HUES48 (cell line): ENCODE measurements around the gene ANO3.
A peak's percentile ranks its signal among the peaks of the same experiment; 100 is the strongest.
"Not testable (repeated sequence)": the region's sequence is repeated elsewhere in the genome, so short reads cannot be mapped to it uniquely, and the experiment has no call there.

Experiments used
- H3K27ac ChIP-seq: one replicate; pipeline ENCODE4 v1.7.0; 2013; ENCODE audit warnings: low read depth, low read length, inconsistent platforms
- H3K27me3 ChIP-seq: 2 replicates; pipeline ENCODE4 v1.6.1; 2013; ENCODE audit warnings: mild to moderate bottlenecking, low read length; ENCODE audit not compliant: control insufficient read depth, insufficient read depth
- H3K36me3 ChIP-seq: 2 replicates; pipeline ENCODE4 v1.6.1; 2013; ENCODE audit warnings: low read length; ENCODE audit not compliant: control insufficient read depth, insufficient read depth
- H3K4me1 ChIP-seq: 2 replicates; pipeline ENCODE4 v1.6.1; 2013; ENCODE audit warnings: mild to moderate bottlenecking, low read length; ENCODE audit not compliant: control insufficient read depth, insufficient read depth
- H3K4me3 ChIP-seq: 2 replicates; pipeline ENCODE4 v1.5.1; 2013; ENCODE audit warnings: mild to moderate bottlenecking, low read depth, low read length
- H3K9ac ChIP-seq: 2 replicates; pipeline ENCODE4 v1.6.1; 2013; ENCODE audit warnings: mild to moderate bottlenecking, low read depth, low read length, moderate library complexity
- H3K9me3 ChIP-seq: 2 replicates; pipeline ENCODE4 v1.6.1; 2013; ENCODE audit warnings: low read length; ENCODE audit not compliant: control insufficient read depth, insufficient read depth

The ANO3 gene

DNA sequence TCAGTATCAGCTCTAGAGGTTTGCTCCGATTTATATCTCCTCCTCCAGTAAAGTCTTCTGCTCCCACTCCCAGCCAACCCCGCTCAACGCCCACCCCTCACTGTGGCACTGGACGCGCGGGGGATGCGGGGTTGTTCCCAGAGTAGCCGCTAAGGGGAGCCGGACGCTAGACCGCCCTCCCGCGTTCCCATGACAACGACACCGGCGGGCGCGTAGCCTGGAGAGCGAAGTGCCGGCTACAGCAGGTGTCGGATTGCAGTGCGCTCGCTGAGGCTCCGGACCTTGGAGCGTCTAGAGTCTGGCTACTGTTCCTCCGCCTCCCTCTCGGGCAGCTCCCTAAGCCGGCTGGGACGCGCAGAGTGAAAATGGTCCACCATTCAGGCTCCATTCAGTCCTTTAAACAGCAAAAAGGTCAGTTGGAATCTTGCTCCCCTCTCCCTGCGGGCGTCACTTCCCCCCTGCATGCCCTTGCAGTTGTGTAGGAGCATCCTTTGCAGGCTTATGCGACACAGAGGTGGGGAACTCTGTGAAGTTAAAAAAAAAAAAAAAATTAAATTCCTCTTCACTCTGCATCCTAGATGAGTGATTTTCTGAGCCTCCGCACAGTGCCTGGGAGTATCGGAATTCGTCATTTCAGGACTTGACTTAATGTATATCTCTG, at the start of gene ANO3:
Gene ANO3, plus strand, starts transcription at position 220 of the 661 bp plus-strand sequence. Its CDS starts 146 bp downstream, at position 366.
- Histone ChIP-seq H3K9ac (no peak within 1 kb of the TSS), H3K36me3 (no peaks in the 10 kb centered on the region), H3K9me3 (no peaks in the 10 kb centered on the region), H3K4me3 (peak within 1 kb of the TSS; percentile 63), H3K4me1 (peaks cover 24% of the 10 kb centered on the region), H3K27me3 (no peaks in the 10 kb centered on the region; the same call in 1 of the 2 replicates), H3K27ac (peak within 1 kb of the TSS; percentile 62)

DNA sequence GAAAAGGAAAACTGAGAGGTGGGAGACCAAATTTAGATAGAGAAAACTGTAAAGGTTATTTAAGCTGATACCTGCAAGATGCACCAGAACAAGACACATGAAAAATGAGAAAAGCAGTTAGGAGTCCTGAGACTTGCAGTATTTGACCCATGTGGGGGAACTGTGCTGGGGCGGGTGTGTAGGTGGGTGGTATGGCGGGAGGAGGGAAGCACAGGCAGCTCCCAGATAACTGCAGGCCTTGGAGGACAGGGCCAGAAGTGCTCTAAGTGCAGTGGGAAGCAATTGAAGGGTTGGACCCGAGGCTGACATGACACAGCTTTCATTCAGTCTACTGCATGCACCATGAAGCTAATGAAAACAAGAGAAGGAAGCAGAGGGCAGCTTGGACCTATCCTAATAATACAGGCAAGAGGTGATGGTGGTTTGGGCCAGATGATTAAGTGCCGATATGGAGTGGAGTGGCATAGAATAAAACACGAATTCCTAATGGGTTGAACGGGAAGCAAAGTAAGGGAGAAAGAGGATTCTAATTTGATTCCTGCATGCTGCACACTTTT, 48.0 kb upstream of the ANO3 start:
- Histone ChIP-seq H3K27ac (no peak overlapping the region), H3K9ac (peak overlapping the region; percentile 41; the same call in 1 of the 2 replicates), H3K4me1 (peaks cover 4% of the 10 kb centered on the region; the same call in 1 of the 2 replicates), H3K4me3 (peak overlapping the region; percentile 93), H3K9me3 (no peaks in the 10 kb centered on the region), H3K27me3 (no peaks in the 10 kb centered on the region; the same call in 1 of the 2 replicates), H3K36me3 (no peaks in the 10 kb centered on the region)

DNA sequence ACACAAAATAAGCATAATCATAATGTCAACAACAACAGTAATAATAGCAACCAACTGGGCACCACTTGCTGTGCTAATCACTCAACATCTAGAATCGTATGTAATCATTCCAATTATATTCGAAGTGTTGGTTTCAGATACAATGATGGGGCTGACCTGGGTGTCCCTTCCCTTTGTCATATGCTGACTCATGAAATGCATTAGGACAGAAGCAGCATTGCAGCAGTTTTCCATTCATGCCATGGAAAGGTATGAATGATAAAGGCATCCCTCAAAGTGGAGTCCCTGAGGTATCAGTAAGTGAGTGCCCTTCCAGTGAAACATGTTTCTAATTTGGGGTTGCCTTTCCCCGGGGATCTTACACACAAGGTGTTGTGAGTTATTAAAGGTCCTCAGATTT, 46.3 kb upstream of the ANO3 start:
- no peak overlapping the region for H3K4me3 ChIP-seq
- peaks cover 4% of the 10 kb centered on the region; the same call in 1 of the 2 replicates for H3K4me1 ChIP-seq
- no peaks in the 10 kb centered on the region for H3K9me3 ChIP-seq
- H3K36me3 ChIP-seq: no peaks in the 10 kb centered on the region
- no peak overlapping the region for H3K9ac ChIP-seq
- H3K27ac ChIP-seq: peak overlapping the region; percentile 30
- H3K27me3 ChIP-seq: no peaks in the 10 kb centered on the region; the same call in 1 of the 2 replicates

DNA sequence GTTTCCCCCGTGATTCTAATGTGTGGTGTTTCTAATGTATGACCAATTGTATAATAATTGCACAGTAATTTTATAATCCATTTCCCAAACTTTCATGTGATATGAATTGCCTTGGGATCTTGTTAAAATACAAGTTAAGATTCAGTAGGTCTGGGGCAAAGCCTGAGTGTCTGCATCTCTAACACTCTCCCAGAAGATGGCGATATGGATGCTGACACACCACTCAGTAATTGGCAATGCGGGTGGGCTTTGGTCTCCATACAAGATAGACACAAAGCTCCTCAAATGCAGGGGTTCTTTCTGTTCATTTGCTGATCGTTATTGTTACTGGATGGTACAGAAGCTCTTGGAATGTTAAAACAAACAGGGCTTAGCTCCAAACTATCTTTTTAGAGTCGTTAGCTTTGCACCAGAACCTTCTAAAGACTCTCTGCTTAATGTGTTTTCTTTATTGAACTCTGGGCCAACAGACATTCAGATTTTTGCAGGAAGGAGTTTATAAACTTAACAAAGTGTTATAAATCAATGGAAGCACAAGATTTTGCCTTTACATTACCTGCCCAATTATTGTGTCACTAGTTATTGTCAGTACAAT, 45.4 kb upstream of the ANO3 start:
- Histone ChIP-seq H3K9ac (no peak overlapping the region), H3K27me3 (no peaks in the 10 kb centered on the region; the same call in 1 of the 2 replicates), H3K4me3 (no peak overlapping the region), H3K9me3 (no peaks in the 10 kb centered on the region), H3K4me1 (peaks cover 4% of the 10 kb centered on the region; the same call in 1 of the 2 replicates), H3K36me3 (no peaks in the 10 kb centered on the region), H3K27ac (no peak overlapping the region)

DNA sequence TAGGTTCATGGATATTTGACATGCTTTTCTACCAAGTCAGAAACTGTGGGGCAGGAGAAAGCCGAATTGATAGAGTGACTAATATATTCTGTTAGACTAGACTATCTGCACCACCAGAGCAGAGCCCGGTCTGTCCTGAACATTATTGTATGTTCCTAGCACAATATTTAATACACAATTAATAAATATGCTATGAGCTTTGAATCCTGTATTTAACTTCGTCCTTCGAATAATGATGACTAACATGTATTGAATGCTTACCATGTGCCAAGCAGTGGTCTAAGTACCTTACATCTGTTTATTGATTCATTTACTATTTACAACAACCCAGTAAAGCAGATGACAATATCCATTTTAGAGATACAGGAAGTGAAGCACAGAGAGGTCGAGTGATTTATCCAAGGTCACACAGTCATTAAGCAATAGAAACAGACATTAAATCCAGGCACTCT, 44.8 kb upstream of the ANO3 start:
- Histone ChIP-seq H3K4me1 (peaks cover 4% of the 10 kb centered on the region; the same call in 1 of the 2 replicates), H3K9me3 (no peaks in the 10 kb centered on the region), H3K9ac (no peak overlapping the region), H3K27me3 (no peaks in the 10 kb centered on the region; the same call in 1 of the 2 replicates), H3K4me3 (no peak overlapping the region), H3K27ac (no peak overlapping the region), H3K36me3 (no peaks in the 10 kb centered on the region)

DNA sequence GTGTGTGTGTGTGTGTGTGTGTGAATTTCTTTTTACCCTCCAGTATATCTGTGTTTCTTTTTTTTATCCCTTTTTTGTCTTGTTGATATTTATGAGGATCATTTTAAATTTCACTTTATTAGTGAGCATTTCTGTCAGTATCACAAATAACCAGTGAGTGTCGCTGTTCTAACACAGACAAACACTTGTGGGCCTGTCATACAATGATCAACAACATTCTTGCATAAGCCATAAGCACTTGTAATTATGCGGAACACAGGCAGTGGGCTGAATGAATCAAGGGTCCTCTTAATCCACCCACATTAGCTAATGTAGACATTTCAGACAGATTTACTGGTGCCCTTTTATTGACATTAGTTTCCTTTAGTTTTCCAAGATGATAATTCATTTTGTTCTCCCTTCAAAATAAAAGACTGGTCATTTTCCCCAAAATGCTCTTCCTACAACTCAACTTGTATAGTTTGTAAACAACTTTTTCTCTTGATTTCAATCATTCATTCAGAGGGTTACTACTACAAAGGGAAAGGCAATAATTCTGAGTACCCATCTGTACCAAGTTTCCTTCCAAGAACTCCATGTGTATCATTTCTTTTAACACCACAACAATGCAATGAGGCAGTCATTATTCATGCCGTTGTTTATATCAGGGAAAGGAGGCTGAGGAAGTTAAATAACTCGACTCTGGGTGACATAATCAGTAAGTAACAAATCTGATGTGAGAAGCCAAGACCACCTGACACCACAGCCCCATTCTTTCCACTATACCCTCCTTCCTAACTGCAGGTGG, 34.5 kb upstream of the ANO3 start:
- Histone ChIP-seq H3K4me3 (no peak overlapping the region), H3K9me3 (no peaks in the 10 kb centered on the region), H3K27ac (no peak overlapping the region), H3K9ac (no peak overlapping the region), H3K4me1 (0 out of 2 replicates have a peak, but pooled peaks cover 7% of the 10 kb centered on the region), H3K27me3 (no peaks in the 10 kb centered on the region), H3K36me3 (no peaks in the 10 kb centered on the region)

DNA sequence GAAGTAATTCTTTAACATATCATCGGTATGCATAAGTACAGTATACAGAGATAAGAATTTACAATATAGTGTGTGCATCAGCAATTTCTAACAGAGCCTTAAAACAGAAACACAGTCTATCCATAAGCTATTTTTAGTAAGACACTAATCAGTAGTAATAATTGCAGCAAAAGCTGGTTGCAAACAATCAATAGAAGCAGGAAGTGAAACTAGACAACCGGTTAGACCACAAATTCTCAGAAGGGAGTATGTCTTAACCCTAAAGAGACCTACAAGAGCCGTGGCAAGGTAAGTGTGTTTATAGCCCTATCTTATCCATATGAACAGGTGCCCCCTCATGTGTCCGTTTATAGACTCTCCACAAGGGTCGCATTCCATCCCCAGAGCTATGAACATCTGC, 15.6 kb upstream of the ANO3 start:
- not testable (repeated sequence) for H3K9ac ChIP-seq, H3K9me3 ChIP-seq, H3K36me3 ChIP-seq, H3K4me3 ChIP-seq, H3K4me1 ChIP-seq, H3K27me3 ChIP-seq, H3K27ac ChIP-seq

DNA sequence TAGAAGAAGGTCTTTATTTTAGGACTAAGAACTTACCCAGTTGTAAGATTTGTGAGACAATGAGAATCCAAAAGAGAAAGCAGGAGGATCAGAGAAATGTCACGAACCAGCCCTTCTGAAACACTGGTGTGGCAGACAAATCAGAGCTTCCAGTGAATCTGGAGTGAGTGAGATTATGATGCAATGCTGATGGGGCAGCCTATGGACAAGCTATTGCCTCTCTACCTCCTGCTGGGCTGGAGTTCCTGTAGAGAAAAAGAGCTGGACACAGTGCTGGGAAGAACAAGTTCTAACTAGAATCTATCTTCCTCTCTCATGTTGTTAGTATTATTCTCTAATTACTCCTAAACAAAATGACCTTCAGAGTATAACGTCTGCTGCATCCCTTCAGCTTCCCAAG, 12.0 kb upstream of the ANO3 start:
- Histone ChIP-seq H3K4me1 (peaks cover 6% of the 10 kb centered on the region; the same call in 1 of the 2 replicates), H3K4me3 (no peak overlapping the region), H3K9me3 (no peaks in the 10 kb centered on the region), H3K27ac (no peak overlapping the region), H3K36me3 (no peaks in the 10 kb centered on the region), H3K27me3 (no peaks in the 10 kb centered on the region), H3K9ac (no peak overlapping the region)

DNA sequence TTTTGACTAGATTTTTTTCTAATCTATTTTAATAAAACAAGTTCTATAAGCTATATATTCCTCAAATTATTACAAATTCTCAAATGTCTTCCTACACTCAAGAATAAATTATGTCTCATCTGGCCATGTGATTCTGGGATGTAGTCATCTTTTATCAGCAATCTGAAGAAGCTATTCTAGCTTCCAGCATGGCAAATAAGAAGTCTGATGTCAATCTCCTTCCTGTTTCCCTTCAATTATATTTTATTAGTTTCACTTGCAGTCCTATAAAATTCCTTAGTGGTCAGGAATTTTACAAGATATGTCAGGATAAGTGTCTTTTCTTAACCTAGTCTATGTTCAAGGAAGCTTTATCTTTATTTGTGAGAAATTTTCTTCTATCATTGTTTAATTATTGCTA, 10.4 kb upstream of the ANO3 start:
- peaks cover 6% of the 10 kb centered on the region; the same call in 1 of the 2 replicates for H3K4me1 ChIP-seq
- no peak overlapping the region for H3K4me3 ChIP-seq
- no peak overlapping the region for H3K27ac ChIP-seq
- H3K9me3 ChIP-seq: no peaks in the 10 kb centered on the region
- H3K9ac ChIP-seq: no peak overlapping the region
- no peaks in the 10 kb centered on the region for H3K36me3 ChIP-seq
- H3K27me3 ChIP-seq: no peaks in the 10 kb centered on the region

DNA sequence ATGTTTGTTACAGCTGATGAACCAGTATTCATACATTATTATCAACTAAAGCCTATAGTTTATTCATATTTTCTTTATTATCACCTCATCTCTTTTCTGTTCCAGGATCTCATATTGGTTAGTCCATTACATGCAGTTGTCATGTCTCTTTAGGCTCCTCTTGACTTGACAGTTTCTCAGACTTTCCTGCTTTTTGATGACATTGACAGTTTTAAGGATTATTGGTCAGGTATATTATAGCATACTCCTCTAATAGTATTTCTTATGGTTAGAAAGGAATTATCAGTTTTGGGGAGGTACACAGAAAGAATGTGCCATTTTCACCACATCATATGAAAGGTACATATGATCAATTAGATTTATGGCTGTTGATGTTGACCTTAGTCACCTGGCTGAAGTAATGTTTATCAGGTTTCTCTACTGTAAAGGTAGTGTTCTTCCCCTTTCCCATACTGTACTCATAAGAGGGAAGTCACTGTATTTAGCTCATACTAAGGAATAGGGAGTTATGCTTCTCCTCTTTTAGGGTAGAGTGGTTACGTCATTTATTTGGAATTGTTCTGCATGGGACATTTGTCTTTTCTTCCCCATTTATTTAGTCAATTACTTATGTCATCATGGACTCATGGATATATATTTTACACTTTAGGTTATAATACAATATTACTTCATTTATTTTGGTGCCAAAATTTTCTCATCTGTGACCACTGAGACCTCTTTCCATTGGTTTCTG, 9.4 kb upstream of the ANO3 start:
- no peak overlapping the region for H3K27ac ChIP-seq
- no peaks in the 10 kb centered on the region for H3K27me3 ChIP-seq
- no peak overlapping the region for H3K9ac ChIP-seq
- H3K9me3 ChIP-seq: no peaks in the 10 kb centered on the region
- H3K36me3 ChIP-seq: no peaks in the 10 kb centered on the region
- H3K4me1 ChIP-seq: peaks cover 6% of the 10 kb centered on the region; the same call in 1 of the 2 replicates
- no peak overlapping the region for H3K4me3 ChIP-seq
